GM18502 (cell line): Measurements from ENCODE around the gene UGT1A6.
A peak's percentile ranks its signal among the peaks of the same experiment; 100 is the strongest.
"Not testable (repeated sequence)": the region's sequence is repeated elsewhere in the genome, so short reads cannot be mapped to it uniquely, and the experiment has no call there.

Experiments used
- ATAC-seq: cut with Tn5 transposase; IDR thresholded peaks from one replicate; pipeline ENCODE4 v1.9.1; 2021; ENCODE audit warnings: mild to moderate bottlenecking; ENCODE audit not compliant: unreplicated experiment, poor library complexity

The UGT1A6 gene

GRCh38 chr2:233684640-233685039 lies 8.1 kb upstream of the UGT1A6 start:
- ATAC-seq, result no peak

DNA sequence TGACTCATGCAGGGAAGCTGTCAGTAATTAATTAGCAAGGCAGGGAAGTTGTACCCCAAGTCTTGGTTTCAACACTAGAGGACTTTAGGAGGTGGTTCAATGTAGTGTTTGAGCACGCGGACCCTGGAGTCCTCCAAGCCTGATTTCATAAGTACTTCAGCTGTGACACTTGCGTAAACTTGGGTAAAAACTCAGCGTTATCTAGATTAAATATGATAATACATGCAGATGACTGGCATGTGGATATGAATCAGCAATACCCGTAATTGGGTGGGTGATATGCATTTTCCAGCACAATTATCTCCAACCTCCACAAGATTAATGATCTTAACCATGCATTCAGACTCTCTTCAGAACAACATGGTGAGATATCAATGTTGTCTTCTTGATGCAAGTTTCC lies 5.8 kb upstream of the UGT1A6 start:
- ATAC-seq, result no peak

GRCh38 chr2:233688341-233688740 lies 4.3 kb upstream of the UGT1A6 start:
- ATAC-seq, result no peak

- no peak for ATAC-seq
These were observed 3.7 kb upstream of the UGT1A6 start for GRCh38 chr2:233689031-233689430.

DNA sequence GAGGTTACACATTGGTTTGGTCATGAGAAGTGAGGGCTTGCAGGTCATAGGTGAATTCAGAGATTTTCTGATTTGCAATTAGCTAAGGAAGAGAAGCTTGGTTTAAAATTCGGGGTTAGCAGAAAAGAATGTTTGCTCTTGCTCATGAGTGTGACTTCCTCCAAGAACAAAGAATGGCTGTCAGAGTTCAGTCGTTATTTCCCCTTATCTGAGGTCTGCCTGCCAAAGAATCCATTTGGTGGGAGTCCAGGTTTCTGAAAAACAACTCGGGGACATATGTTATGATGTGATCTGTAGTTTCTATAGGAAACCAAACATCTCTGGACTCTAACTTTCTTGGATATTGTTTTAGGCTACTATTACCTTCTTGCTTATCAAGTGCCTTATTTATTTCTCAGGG lies 3.2 kb upstream of the UGT1A6 start:
- no peak for ATAC-seq

- ATAC-seq, result no peak
These were observed 2.2 kb upstream of the UGT1A6 start for GRCh38 chr2:233690444-233690843.

GRCh38 chr2:233691443-233692433 lies 952 bp upstream of the UGT1A6 start:
- ATAC-seq, result no peak

DNA sequence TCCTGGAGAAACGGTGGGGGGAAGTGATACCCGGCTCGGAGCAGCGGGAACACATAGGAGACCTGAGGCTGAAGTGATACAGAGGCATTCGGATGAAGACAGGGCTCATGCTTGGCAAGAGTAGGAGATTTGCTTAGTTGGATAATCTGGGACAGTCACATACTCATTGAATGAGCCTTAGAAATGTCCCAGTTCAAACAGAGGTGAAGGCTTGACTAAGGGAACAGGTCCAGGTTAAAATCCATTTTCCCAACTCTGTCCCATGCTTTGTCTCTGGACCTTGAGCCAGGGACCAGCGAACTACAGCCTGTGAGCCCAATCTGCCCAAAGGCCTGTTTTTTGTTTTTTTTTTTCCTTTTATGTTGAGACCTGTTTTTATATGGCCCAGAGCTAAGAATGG lies 1.3 kb downstream of the UGT1A6 start:
- no peak for ATAC-seq

GRCh38 chr2:233698740-233699139 lies 6.0 kb downstream of the UGT1A6 start:
- no peak for ATAC-seq

DNA sequence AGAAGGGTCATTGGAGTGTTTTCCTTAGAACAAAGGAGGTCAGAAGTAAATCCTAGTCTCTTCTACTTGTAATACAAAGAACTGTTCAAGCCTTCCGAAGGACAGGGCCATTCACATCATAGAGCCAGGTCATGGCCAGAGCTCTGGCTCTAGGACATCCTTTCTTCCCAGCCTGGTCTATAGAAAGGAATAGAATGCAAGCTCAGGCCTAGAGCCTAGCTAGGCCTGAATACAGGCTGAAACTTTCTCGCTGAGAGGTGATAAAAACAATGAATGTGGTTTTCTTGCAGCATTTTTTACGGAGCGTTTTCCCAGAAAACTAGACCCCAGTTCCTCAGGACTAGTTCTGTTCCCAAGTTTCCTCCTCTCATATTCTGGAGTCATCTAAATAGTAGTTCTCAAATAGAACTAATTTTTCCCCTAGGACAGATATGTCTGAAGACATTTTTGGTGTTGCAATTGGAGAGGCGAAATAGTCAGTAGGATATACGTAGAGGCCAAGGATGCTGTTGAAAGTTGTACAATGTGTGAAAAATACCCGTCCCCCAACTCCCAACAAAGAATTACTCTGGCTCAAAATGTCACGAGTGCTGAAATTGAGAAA lies 6.8 kb downstream of the UGT1A6 start:
- ATAC-seq, result no peak

- no peak for ATAC-seq
These were observed 7.4 kb downstream of the UGT1A6 start for GRCh38 chr2:233700028-233700635.

GRCh38 chr2:233700842-233701241 lies 8.2 kb downstream of the UGT1A6 start:
- not testable (repeated sequence) for ATAC-seq

DNA sequence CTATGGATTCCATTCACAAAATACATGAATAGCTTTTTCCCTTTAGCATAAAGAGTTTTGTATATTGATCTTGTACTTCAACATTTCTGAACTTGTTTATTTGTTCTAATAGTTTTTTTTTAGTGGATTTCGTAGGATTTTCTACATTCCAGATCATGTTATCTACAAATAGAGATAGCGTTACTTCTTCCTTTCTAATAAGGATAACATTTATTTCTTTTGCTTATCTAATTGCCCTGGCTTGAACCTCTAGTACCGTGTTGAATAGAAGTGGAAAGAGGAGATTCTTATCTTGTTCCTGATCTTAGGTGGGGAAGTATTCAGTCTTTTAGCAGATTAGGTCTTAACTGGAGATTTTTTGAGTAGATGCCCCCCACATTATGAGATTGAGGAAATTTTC lies 9.5 kb downstream of the UGT1A6 start:
- no peak for ATAC-seq

DNA sequence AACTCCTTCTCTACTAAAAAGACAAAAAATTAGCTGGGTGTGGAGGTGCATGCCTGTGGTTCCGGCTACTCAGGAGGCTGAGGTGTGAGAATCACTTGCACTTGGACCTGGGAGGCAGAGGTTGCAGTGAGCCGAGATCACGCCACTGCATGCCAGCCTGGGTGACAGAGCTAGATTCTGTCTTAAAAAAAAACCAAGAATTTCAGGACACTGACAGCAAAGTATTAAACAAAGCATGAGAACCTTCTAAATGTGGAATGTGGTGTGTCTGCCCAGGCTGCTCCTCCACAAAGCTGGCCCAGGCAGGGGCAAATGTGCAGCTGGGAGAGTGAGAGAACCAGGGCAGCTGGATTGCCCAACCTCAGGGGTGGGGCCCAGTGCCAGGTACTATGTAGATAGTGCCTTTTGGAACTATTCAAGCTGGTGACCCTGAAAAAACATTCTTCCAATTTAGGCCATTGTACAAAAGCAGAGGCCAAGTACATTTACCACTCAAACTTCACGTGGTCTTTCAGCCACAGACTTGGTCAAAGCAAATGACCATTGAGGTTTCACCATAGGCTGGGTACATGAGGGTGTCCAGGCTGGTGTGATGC lies 13.3 kb downstream of the UGT1A6 start:
- ATAC-seq, result no peak

GRCh38 chr2:233706720-233707119 lies 14.0 kb downstream of the UGT1A6 start:
- ATAC-seq, result no peak

GRCh38 chr2:233707940-233708644 lies 15.4 kb downstream of the UGT1A6 start:
- ATAC-seq, result no peak

GRCh38 chr2:233708942-233709341 lies 16.3 kb downstream of the UGT1A6 start:
- ATAC-seq, result no peak

DNA sequence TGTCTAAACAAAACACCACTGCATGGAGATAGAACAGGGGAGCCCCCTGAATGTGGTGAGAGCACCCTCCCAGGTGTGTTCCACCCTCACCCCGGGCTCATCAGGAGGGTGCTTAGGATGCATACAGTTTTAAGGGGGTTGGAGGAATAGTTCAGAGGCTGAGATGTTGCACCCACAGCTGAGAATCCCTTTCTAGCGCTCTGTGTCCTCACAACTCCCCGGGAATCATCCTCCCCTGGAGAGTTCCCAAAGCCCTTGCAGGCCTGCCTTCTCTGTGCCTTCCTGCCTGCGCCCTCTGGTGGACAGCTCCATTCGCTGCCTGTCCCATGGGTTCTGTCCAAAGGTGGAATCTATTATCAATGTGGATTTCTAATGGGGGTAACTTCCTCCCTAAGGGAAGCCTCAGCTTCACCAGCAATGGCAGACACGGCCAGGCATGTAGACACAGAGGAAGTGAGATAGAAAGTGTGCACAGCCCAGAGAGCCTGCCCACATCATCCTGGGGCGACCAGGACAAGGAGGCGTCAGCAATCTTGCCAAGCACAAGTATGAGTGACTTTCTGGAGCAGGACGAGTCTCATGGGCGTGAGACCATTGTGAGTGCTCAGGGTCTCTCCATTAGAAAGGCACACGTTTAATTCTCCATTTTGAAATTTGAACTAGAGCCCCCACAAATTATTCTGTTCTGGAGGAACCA lies 18.8 kb downstream of the UGT1A6 start:
- ATAC-seq, result peak; percentile 50

GRCh38 chr2:233712611-233713261 lies 20.0 kb downstream of the UGT1A6 start, which contains the start of gene UGT1A5:
UGT1A5 (plus strand) TSS chr2:233712907; CDS start chr2:233712992, 85 bp downstream.
- no peak for ATAC-seq
